Measurements from ENCODE around the gene MISP3.

MISP3 gene

GRCh38 chr19:14102756-14103155 lies 30.2 kb downstream of the MISP3 start:
- no peaks in the 10 kb centered on the region for H3K9me3 ChIP-seq (ENCODE audit: control insufficient read depth, low read length)
- H3K27me3 ChIP-seq (ENCODE audit: control insufficient read depth, insufficient read depth, low read length): no peaks in the 10 kb centered on the region
- no peaks in the 10 kb centered on the region for H3K4me1 ChIP-seq (ENCODE audit: control insufficient read depth, insufficient read depth, low read length)
- no peak overlapping the region for H3K9ac ChIP-seq (ENCODE audit: low read length)
- H3K36me3 ChIP-seq (ENCODE audit: control insufficient read depth, insufficient read depth, low read length): peaks cover 16% of the 10 kb centered on the region
- H3K4me3 ChIP-seq (ENCODE audit: low read length): no peak overlapping the region

DNA sequence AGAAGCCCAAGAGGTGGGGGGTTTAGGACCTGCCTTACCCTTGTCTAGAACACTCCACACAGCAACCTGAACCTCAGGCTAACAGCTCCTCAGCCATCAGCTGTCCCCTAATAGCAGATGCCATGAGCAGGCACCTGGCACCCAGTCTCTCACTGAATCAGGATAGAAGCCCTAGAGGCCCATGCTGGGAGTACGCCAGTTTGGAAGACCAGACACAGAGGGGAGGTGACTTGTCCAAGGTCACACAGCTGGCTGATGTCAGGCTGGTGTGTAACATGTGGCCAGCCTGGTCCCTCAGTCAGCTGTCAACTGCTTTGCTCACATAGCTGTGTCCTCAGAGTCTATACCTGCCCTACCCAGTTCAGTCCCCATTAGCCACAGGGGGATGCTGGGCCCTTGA lies 30.7 kb downstream of the MISP3 start:
- Histone ChIP-seq H3K27me3 (ENCODE audit: control insufficient read depth, insufficient read depth, low read length) (no peaks in the 10 kb centered on the region), H3K36me3 (ENCODE audit: control insufficient read depth, insufficient read depth, low read length) (peaks cover 16% of the 10 kb centered on the region), H3K9me3 (ENCODE audit: control insufficient read depth, low read length) (no peaks in the 10 kb centered on the region), H3K4me3 (ENCODE audit: low read length) (no peak overlapping the region), H3K9ac (ENCODE audit: low read length) (no peak overlapping the region), H3K4me1 (ENCODE audit: control insufficient read depth, insufficient read depth, low read length) (no peaks in the 10 kb centered on the region)

- Histone ChIP-seq H3K9ac (ENCODE audit: low read length) (no peak overlapping the region), H3K4me3 (ENCODE audit: low read length) (no peak overlapping the region), H3K9me3 (ENCODE audit: control insufficient read depth, low read length) (no peaks in the 10 kb centered on the region), H3K27me3 (ENCODE audit: control insufficient read depth, insufficient read depth, low read length) (no peaks in the 10 kb centered on the region), H3K4me1 (ENCODE audit: control insufficient read depth, insufficient read depth, low read length) (no peaks in the 10 kb centered on the region), H3K36me3 (ENCODE audit: control insufficient read depth, insufficient read depth, low read length) (peaks cover 16% of the 10 kb centered on the region)
Measured at GRCh38 chr19:14105680-14106079, 33.1 kb downstream of the MISP3 start.

DNA sequence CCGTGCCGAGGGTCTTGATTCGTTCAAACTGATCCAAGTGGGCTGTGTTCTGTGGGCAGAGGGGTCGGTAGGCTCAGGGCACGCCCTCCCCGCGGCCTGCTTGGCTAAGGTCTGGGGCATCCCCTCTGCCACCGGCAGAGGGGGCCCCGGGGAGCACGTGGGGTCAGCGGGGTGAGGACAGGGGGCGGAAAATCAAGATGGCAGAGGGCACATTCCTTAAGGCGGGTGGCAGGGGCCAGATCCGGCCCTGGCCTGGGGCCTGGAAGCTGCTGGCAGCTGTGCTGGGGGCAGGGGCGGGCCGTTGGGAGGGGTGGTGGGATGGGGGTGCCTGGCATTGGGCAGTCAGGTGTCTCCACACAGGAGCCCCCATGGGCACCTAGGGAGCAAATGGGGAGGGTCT lies 34.3 kb downstream of the MISP3 start:
- no peak overlapping the region for H3K4me3 ChIP-seq (ENCODE audit: low read length)
- peaks cover 15% of the 10 kb centered on the region for H3K36me3 ChIP-seq (ENCODE audit: control insufficient read depth, insufficient read depth, low read length)
- no peaks in the 10 kb centered on the region for H3K4me1 ChIP-seq (ENCODE audit: control insufficient read depth, insufficient read depth, low read length)
- H3K27me3 ChIP-seq (ENCODE audit: control insufficient read depth, insufficient read depth, low read length): no peaks in the 10 kb centered on the region
- no peaks in the 10 kb centered on the region for H3K9me3 ChIP-seq (ENCODE audit: control insufficient read depth, low read length)
- H3K9ac ChIP-seq (ENCODE audit: low read length): no peak overlapping the region

GRCh38 chr19:14107581-14108461 lies 35.2 kb downstream of the MISP3 start:
- Histone ChIP-seq H3K36me3 (ENCODE audit: control insufficient read depth, insufficient read depth, low read length) (peaks cover 7% of the 10 kb centered on the region), H3K9ac (ENCODE audit: low read length) (no peak overlapping the region), H3K9me3 (ENCODE audit: control insufficient read depth, low read length) (no peaks in the 10 kb centered on the region), H3K4me1 (ENCODE audit: control insufficient read depth, insufficient read depth, low read length) (peaks cover 6% of the 10 kb centered on the region), H3K4me3 (ENCODE audit: low read length) (no peak overlapping the region), H3K27me3 (ENCODE audit: control insufficient read depth, insufficient read depth, low read length) (no peaks in the 10 kb centered on the region)

DNA sequence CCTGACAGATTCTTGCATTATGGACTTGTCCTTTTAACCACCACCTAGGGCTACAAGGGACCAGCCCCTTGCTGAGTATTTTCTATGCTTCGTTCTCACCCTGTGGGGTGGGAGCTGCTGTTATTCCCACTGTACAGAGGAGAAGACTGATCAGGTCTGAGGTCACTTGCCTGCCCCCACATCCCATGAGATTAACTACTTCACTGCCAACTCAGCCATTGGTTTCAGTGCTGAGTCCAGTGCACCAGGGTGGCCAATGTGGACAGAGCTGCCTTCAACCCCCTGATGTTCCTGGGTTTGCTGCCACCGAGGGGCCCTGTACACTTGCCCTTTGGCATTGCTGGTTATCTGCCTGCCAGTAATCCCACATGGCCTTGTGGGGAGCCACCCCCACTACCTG lies 38.1 kb downstream of the MISP3 start:
- Histone ChIP-seq H3K27me3 (ENCODE audit: control insufficient read depth, insufficient read depth, low read length) (no peaks in the 10 kb centered on the region), H3K9me3 (ENCODE audit: control insufficient read depth, low read length) (no peaks in the 10 kb centered on the region), H3K36me3 (ENCODE audit: control insufficient read depth, insufficient read depth, low read length) (no peaks in the 10 kb centered on the region), H3K4me1 (ENCODE audit: control insufficient read depth, insufficient read depth, low read length) (peaks cover 23% of the 10 kb centered on the region), H3K4me3 (ENCODE audit: low read length) (no peak overlapping the region), H3K9ac (ENCODE audit: low read length) (no peak overlapping the region)

DNA sequence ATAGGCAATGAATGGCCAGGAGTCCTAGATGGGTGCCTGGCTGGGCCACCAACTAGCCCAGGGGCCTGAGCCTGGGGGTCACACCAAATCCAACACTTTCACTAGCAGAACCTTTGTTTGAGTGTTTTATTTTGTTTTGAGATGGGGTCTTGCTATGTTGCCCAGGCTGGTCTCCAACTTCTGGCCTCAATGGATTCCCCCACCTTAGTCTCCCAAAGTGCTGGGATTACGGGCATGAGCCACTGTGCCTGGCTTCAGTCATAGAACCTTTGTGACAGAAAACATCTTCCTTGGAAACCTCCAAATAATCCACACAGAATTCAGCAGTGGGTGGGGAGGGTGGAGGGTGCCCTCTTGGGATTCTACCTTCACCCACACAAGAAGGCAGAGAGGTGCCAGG lies 38.9 kb downstream of the MISP3 start:
- Histone ChIP-seq H3K4me1 (ENCODE audit: control insufficient read depth, insufficient read depth, low read length) (peaks cover 31% of the 10 kb centered on the region), H3K9ac (ENCODE audit: low read length) (no peak overlapping the region), H3K4me3 (ENCODE audit: low read length) (no peak overlapping the region)

DNA sequence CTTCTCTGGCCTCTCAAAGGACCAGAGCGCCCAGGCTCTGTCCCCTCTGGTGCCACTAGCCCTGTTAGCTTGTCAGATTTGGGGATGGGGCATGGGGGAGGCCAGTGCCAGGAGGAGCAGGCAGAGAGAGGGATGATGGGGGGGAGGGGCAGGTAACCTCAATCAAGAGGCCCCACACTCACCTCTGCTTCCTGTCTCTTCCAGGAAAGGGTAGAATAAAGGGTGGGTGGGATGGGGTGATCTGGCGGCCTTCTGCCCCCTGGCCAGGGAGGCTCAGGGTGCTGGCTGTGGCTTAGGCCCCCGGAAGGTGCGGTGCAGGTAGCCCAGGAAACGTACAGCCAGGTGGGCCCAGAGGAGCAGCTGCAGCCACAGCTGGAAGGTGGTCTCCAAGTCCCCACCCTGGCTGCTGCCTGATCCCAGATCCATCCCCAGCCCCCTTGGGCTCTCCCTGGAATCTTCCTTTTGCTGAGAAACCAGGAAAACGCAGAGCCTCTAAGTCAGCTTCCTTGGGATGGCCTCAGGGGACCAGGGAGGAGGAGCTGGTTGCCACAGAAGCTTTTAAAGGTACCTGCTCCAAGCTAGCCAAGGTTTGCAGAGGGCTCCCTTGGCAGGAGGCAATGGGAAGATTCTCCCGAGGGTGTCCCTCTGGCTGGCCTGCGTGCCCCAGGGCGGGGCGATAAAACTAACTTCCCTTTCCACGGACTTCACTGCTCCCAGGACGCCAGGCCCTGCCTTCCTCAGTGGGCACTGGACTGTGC lies 39.6 kb downstream of the MISP3 start:
- no peaks in the 10 kb centered on the region for H3K27me3 ChIP-seq (ENCODE audit: control insufficient read depth, insufficient read depth, low read length)
- peaks cover 37% of the 10 kb centered on the region for H3K4me1 ChIP-seq (ENCODE audit: control insufficient read depth, insufficient read depth, low read length)
- no peak overlapping the region for H3K4me3 ChIP-seq (ENCODE audit: low read length)
- no peaks in the 10 kb centered on the region for H3K9me3 ChIP-seq (ENCODE audit: control insufficient read depth, low read length)
- H3K9ac ChIP-seq (ENCODE audit: low read length): no peak overlapping the region
- H3K36me3 ChIP-seq (ENCODE audit: control insufficient read depth, insufficient read depth, low read length): no peaks in the 10 kb centered on the region

More for the DNA sequence above, 38.9 kb downstream of the MISP3 start:
- Histone ChIP-seq H3K9me3 (ENCODE audit: control insufficient read depth, low read length) (no peaks in the 10 kb centered on the region), H3K36me3 (ENCODE audit: control insufficient read depth, insufficient read depth, low read length) (no peaks in the 10 kb centered on the region), H3K27me3 (ENCODE audit: control insufficient read depth, insufficient read depth, low read length) (no peaks in the 10 kb centered on the region)

DNA sequence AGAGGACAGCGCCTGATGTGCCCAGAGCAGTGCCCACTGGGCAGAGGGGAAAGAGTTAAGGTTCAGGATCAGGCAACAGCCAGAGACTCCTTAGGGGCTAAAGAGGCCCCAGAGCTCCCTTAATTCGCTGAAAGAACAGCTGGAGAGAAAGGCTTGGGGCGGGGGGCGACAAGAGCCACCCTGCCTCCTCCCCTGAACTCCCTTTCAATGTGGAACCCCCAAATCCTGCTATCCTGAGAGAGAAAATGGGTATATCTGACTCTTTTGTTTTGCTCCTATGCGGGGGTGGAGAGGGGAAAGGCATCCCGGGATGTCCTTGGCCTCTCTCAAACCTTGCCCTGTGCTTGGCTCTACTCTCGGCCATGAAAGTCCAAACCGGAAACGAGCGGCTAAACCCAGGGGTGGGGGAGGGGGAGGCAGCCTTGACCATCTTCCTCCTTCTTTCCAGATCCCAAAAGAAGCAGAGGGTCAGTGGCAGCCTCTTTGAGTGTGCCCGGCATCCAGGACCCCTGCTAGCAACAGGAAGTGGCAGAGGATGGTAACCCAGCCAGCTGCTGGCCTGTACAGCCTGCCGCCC lies 40.3 kb downstream of the MISP3 start:
- H3K4me3 ChIP-seq (ENCODE audit: low read length): no peak overlapping the region
- H3K27me3 ChIP-seq (ENCODE audit: control insufficient read depth, insufficient read depth, low read length): no peaks in the 10 kb centered on the region
- H3K4me1 ChIP-seq (ENCODE audit: control insufficient read depth, insufficient read depth, low read length): peaks cover 37% of the 10 kb centered on the region
- H3K9me3 ChIP-seq (ENCODE audit: control insufficient read depth, low read length): no peaks in the 10 kb centered on the region
- H3K36me3 ChIP-seq (ENCODE audit: control insufficient read depth, insufficient read depth, low read length): no peaks in the 10 kb centered on the region
- H3K9ac ChIP-seq (ENCODE audit: low read length): no peak overlapping the region

- H3K27me3 ChIP-seq (ENCODE audit: control insufficient read depth, insufficient read depth, low read length): no peaks in the 10 kb centered on the region
- H3K4me3 ChIP-seq (ENCODE audit: low read length): no peak overlapping the region
- no peak overlapping the region for H3K9ac ChIP-seq (ENCODE audit: low read length)
- no peaks in the 10 kb centered on the region for H3K36me3 ChIP-seq (ENCODE audit: control insufficient read depth, insufficient read depth, low read length)
- H3K4me1 ChIP-seq (ENCODE audit: control insufficient read depth, insufficient read depth, low read length): peaks cover 44% of the 10 kb centered on the region
- H3K9me3 ChIP-seq (ENCODE audit: control insufficient read depth, low read length): no peaks in the 10 kb centered on the region
Measured at GRCh38 chr19:14113762-14114414, 41.3 kb downstream of the MISP3 start.

- no peaks in the 10 kb centered on the region for H3K36me3 ChIP-seq (ENCODE audit: control insufficient read depth, insufficient read depth, low read length)
- H3K9me3 ChIP-seq (ENCODE audit: control insufficient read depth, low read length): no peaks in the 10 kb centered on the region
- no peak overlapping the region for H3K4me3 ChIP-seq (ENCODE audit: low read length)
- H3K27me3 ChIP-seq (ENCODE audit: control insufficient read depth, insufficient read depth, low read length): no peaks in the 10 kb centered on the region
- no peak overlapping the region for H3K9ac ChIP-seq (ENCODE audit: low read length)
- peaks cover 50% of the 10 kb centered on the region for H3K4me1 ChIP-seq (ENCODE audit: control insufficient read depth, insufficient read depth, low read length)
Measured at GRCh38 chr19:14114439-14114838, 41.9 kb downstream of the MISP3 start.

DNA sequence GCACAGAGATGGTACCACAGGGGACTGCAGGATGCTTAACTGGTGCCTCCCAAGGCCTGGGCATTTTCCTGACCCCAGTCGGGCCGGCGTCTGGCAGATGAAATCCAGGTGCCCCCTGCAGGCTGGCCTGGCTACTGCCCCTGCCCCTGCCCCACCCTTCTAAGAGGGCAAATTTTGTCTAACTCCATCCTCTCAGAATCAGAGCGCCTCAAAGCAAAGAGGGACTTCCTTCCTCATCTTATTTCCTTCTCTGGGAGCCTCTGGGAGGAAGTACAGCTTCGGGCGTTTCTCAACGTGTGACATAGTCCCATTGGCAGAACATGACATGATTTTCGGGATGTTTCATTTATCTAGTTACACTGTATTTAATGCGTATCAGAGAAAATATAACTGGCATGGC lies 42.3 kb downstream of the MISP3 start:
- Histone ChIP-seq H3K9ac (ENCODE audit: low read length) (no peak overlapping the region), H3K9me3 (ENCODE audit: control insufficient read depth, low read length) (no peaks in the 10 kb centered on the region), H3K4me1 (ENCODE audit: control insufficient read depth, insufficient read depth, low read length) (peaks cover 54% of the 10 kb centered on the region), H3K27me3 (ENCODE audit: control insufficient read depth, insufficient read depth, low read length) (no peaks in the 10 kb centered on the region), H3K36me3 (ENCODE audit: control insufficient read depth, insufficient read depth, low read length) (no peaks in the 10 kb centered on the region), H3K4me3 (ENCODE audit: low read length) (no peak overlapping the region)
